C4-2B (cell line): ENCODE results near the gene ADORA2B.

Experiments used
- ZFX ChIP-seq: fragments of 450-650 bp; IDR thresholded peaks from 2 replicates; pipeline ENCODE4 v1.6.1; 2017
- TF ChIP-seq, protein P1 (sequence below): fragments of 450-650 bp; conservative IDR thresholded peaks from 2 replicates; pipeline ENCODE4 v1.5.1; 2017; ENCODE audit warnings: mild to moderate bottlenecking

DNA sequence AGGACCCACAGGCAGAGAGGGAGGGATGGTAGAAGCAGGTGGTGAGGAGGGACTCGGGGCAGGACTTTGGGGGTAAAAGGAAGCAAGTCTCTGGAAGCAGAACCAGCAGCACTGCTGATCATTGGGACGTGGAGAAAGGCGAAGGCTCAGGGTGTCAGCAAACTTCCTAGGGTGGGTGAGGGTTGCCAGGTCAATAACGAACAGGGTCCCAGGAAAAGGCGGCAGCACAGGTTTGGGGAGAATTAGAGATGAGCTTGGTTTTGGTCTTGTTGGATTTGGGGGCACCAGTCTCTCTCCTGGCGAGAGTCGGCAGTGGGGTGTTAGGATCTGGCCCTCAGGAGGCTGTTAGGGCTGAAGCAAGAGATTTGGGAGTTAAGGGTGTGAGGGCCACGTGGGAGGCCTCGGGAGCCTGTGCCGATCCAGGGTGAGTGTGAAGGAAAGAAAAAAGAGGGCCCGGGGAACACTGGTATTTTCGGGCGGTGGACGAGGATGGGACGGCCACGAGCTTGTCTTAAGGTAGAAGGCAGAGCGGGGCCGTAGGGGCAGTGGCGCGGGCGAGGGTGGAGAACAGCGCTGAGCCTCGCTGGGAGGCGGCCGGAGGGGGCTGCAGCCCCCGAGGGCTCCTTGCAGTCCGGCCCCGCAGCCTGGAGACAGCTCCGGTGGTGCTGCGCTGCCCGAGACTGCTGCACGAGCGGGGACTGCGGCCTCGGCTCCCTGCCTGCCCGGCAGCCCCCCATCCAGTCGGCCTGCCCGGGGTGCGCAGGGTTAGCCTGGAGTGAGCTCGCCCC, 765 bp upstream of the ADORA2B start:
- TF ChIP-seq, protein P1, sequence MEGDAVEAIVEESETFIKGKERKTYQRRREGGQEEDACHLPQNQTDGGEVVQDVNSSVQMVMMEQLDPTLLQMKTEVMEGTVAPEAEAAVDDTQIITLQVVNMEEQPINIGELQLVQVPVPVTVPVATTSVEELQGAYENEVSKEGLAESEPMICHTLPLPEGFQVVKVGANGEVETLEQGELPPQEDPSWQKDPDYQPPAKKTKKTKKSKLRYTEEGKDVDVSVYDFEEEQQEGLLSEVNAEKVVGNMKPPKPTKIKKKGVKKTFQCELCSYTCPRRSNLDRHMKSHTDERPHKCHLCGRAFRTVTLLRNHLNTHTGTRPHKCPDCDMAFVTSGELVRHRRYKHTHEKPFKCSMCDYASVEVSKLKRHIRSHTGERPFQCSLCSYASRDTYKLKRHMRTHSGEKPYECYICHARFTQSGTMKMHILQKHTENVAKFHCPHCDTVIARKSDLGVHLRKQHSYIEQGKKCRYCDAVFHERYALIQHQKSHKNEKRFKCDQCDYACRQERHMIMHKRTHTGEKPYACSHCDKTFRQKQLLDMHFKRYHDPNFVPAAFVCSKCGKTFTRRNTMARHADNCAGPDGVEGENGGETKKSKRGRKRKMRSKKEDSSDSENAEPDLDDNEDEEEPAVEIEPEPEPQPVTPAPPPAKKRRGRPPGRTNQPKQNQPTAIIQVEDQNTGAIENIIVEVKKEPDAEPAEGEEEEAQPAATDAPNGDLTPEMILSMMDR = no peak
- no peak for TF ChIP-seq ZFX
